ENCODE data around the gene GJD4.

GRCh38 chr10:35594115-35595079, 10.7 kb upstream of the GJD4 start:
- TF ChIP-seq CTCF (IDR thresholded peaks at IDR 0.05) (no peak), POLR2A (IDR thresholded peaks at IDR 0.05) (no peak)

Data from lower leg skin (tissue), 3 donors.